Keratinocyte (primary cell): ENCODE data around the gene SHISA2. TPM values are rescaled to one million over a fixed set of nuclear protein-coding genes. Genes with fewer than 3 reads are reported as not detected.

Experiments used
- DNase-seq: peaks from one replicate; pipeline ENCODE4 v3.0.0-alpha.2; 2011; ENCODE audit warnings: low read depth, missing footprints, low spot score
- FAIRE-seq: peaks from 2 replicates; lab custom pipeline; 2011; peaks lifted over from hg19 to GRCh38; lab: Jason Lieb, UNC
- H2AFZ ChIP-seq: 2 replicates; pipeline ENCODE4 v1.6.0; 2012; ENCODE audit warnings: low read length, control low read depth, inconsistent platforms; ENCODE audit not compliant: control insufficient read depth
- H3K27ac ChIP-seq: 2 replicates; pipeline ENCODE4 v1.5.1; 2011; ENCODE audit warnings: low read length; ENCODE audit not compliant: control insufficient read depth, insufficient read depth
- H3K27me3 ChIP-seq: 3 replicates; pipeline ENCODE4 v1.6.0; 2011; ENCODE audit warnings: low read length; ENCODE audit not compliant: control insufficient read depth, insufficient read depth; ENCODE audit errors: extremely low read depth
- H3K36me3 ChIP-seq, 2 experiments: 2 replicates in 1 of 2; 3 replicates in 1 of 2; pipeline ENCODE4 v1.5.1; 2011; ENCODE audit warnings: low read length in 2 of 2, mild to moderate bottlenecking in 1 of 2; ENCODE audit not compliant: control insufficient read depth in 2 of 2, insufficient read depth in 2 of 2; ENCODE audit errors: extremely low read depth in 1 of 2
- H3K4me1 ChIP-seq: 3 replicates; pipeline ENCODE4 v1.5.1; 2011; ENCODE audit warnings: low read length; ENCODE audit not compliant: control insufficient read depth, insufficient read depth; ENCODE audit errors: extremely low read depth
- H3K4me2 ChIP-seq: 3 replicates; pipeline ENCODE4 v1.6.0; 2011; ENCODE audit warnings: low read depth, low read length; ENCODE audit not compliant: control insufficient read depth, insufficient read depth; ENCODE audit errors: extremely low read depth
- H3K4me3 ChIP-seq, 3 experiments: fragments of 200-600 bp in 1 of 3; sonication (generic) in 1 of 3; 2 replicates in 2 of 3; 3 replicates in 1 of 3; pipeline ENCODE4 v1.5.1; 2011 to 2016; ENCODE audit warnings: low read length in 3 of 3, mild to moderate bottlenecking in 3 of 3, control low read depth in 2 of 3, inconsistent platforms in 1 of 3, low read depth in 1 of 3, mixed read lengths in 1 of 3, mixed run types in 1 of 3, moderate library complexity in 1 of 3; ENCODE audit not compliant: control insufficient read depth in 2 of 3, insufficient read depth in 2 of 3; ENCODE audit errors: extremely low read depth in 1 of 3
- H3K79me2 ChIP-seq: 2 replicates; pipeline ENCODE4 v1.6.0; 2012; ENCODE audit warnings: low read length; ENCODE audit not compliant: control insufficient read depth, insufficient read depth
- H3K9ac ChIP-seq: 3 replicates; pipeline ENCODE4 v1.6.0; 2011; ENCODE audit warnings: low read length; ENCODE audit not compliant: control insufficient read depth, insufficient read depth; ENCODE audit errors: extremely low read depth
- H3K9me1 ChIP-seq: 3 replicates; pipeline ENCODE4 v1.6.0; 2011; ENCODE audit warnings: low read length; ENCODE audit not compliant: control insufficient read depth, insufficient read depth; ENCODE audit errors: extremely low read depth
- H3K9me3 ChIP-seq: 2 replicates; pipeline ENCODE4 v1.5.1; 2012; ENCODE audit warnings: low read depth, low read length; ENCODE audit not compliant: control insufficient read depth
- H4K20me1 ChIP-seq: 3 replicates; pipeline ENCODE4 v1.6.0; 2011; ENCODE audit warnings: low read length; ENCODE audit not compliant: control insufficient read depth, insufficient read depth; ENCODE audit errors: extremely low read depth
- CTCF ChIP-seq, 3 experiments: IDR thresholded peaks in 1 of 3; conservative IDR thresholded peaks in 1 of 3; optimal IDR thresholded peaks in 1 of 3; 2 replicates in 2 of 3; 3 replicates in 1 of 3; pipeline versions ENCODE3 to v1.5.1; 2011; ENCODE audit warnings: low read length in 3 of 3, mild to moderate bottlenecking in 3 of 3, moderate library complexity in 2 of 3, control low read depth in 1 of 3, inconsistent platforms in 1 of 3; ENCODE audit not compliant: insufficient read depth in 2 of 3; ENCODE audit errors: extremely low read depth in 1 of 3
- EZH2 ChIP-seq: IDR thresholded peaks from one replicate; pipeline ENCODE4 v1.6.1; 2012; ENCODE audit warnings: inconsistent platforms, mild to moderate bottlenecking, low read length, moderate library complexity
- dilution Hi-C: fragments of 300-500 bp; cut with MboI; formaldehyde crosslinking; loops from one replicate; pipeline ENCODE4 v1.7.0; 2020; ENCODE audit warnings: low sequenced_read_pairs; ENCODE audit not compliant: extremely low pct_ligation_motif_present
- polyA plus RNA-seq, 5 experiments: library from polyadenylated mRNA; depleted of rRNA in 3 of 5; stranded (reverse) in 3 of 5; stranded (forward) in 1 of 5; unstranded in 1 of 5; fragments of >200 nt; gene quantifications; 1 replicate in 1 of 5; 2 replicates in 3 of 5; 3 replicates in 1 of 5; pipeline versions ENCODE4 v1.2.1 to v1.2.3, GENCODE V29; 2011 to 2012; ENCODE audit warnings: missing spikeins in 2 of 5, low read depth in 1 of 5, low replicate concordance in 1 of 5

SHISA2 gene
- polyA plus RNA-seq, 1 donor (not counting 4 experiments of a cell fraction or from before 2014, with no cell fraction given), result 0.18 TPM

- H3K4me1 ChIP-seq, result no peaks in the 10 kb centered on the region
- H3K79me2 ChIP-seq, result no peaks in the 10 kb centered on the region
- no peak overlapping the region for H2AFZ ChIP-seq
- dilution Hi-C loops, result no loop called here
- H3K9ac ChIP-seq, result no peak overlapping the region
- H3K36me3 ChIP-seq, result no peaks in the 10 kb centered on the region
- DNase-seq (no peak), FAIRE-seq (no peak)
- H4K20me1 ChIP-seq, result no peaks in the 10 kb centered on the region
- H3K4me3 ChIP-seq, result no peak overlapping the region
- no peaks in the 10 kb centered on the region for H3K9me1 ChIP-seq
- H3K4me2 ChIP-seq, result no peak overlapping the region
- no peaks in the 10 kb centered on the region for H3K9me3 ChIP-seq
- H3K27ac ChIP-seq, result no peak overlapping the region
- peaks cover 6% of the 10 kb centered on the region for H3K27me3 ChIP-seq
- TF ChIP-seq CTCF (optimal IDR thresholded peaks at IDR 0.05 in 1 of 3, IDR thresholded peaks at IDR 0.05 in 1 of 3, conservative IDR thresholded peaks at IDR 0.05 in 1 of 3; ENCODE audit: extremely low read depth in 1 of 3, insufficient read depth in 2 of 3, low read length in 3 of 3) (no peak), EZH2 (no peak)
Observed at GRCh38 chr13:26042785-26043184, 9.0 kb downstream of the SHISA2 start.

GRCh38 chr13:26041444-26041843 is 10.4 kb downstream of the SHISA2 start:
- Histone ChIP-seq H3K79me2 (no peaks in the 10 kb centered on the region), H3K36me3 (no peaks in the 10 kb centered on the region), H3K9me1 (no peaks in the 10 kb centered on the region), H3K9me3 (no peaks in the 10 kb centered on the region), H3K4me3 (no peak overlapping the region), H3K4me2 (no peak overlapping the region), H3K27me3 (no peaks in the 10 kb centered on the region), H3K27ac (no peak overlapping the region), H4K20me1 (no peaks in the 10 kb centered on the region), H3K4me1 (no peaks in the 10 kb centered on the region), H2AFZ (no peak overlapping the region), H3K9ac (no peak overlapping the region)
- no peak for FAIRE-seq
- no peak for DNase-seq
- dilution Hi-C loops, result no loop called here
- no peak for TF ChIP-seq CTCF (optimal IDR thresholded peaks at IDR 0.05 in 1 of 3, IDR thresholded peaks at IDR 0.05 in 1 of 3, conservative IDR thresholded peaks at IDR 0.05 in 1 of 3; ENCODE audit: extremely low read depth in 1 of 3, insufficient read depth in 2 of 3, low read length in 3 of 3)
- no peak for TF ChIP-seq EZH2
